Uterus (tissue), 2 donors: ENCODE measurements around the gene TLK1.

Experiments
- CTCF ChIP-seq, 4 experiments: fragments of 200-600 bp in 2 of 4; fragments of 450-650 bp in 2 of 4; sonication (generic) in 2 of 4; IDR thresholded peaks; one replicate each; pipeline ENCODE4 v1.5.1; 2016 to 2019; ENCODE audit warnings: antibody characterized with exemption in 4 of 4, mild to moderate bottlenecking in 2 of 4, moderate library complexity in 1 of 4
- POLR2A ChIP-seq, 2 donors: fragments of 450-650 bp; IDR thresholded peaks; one replicate each; pipeline ENCODE4 v1.6.1; 2016; ENCODE audit warnings: antibody characterized with exemption in 2 of 2, mild to moderate bottlenecking in 1 of 2, moderate library complexity in 1 of 2

GRCh38 chr2:171088057-171088834, 72.4 kb downstream of the TLK1 start:
- TF ChIP-seq CTCF (IDR thresholded peaks at IDR 0.05) = no peak
- no peak for TF ChIP-seq POLR2A (IDR thresholded peaks at IDR 0.05)
